ENCODE measurements around the gene PIK3CD.
"Not testable (repeated sequence)": the region's sequence is repeated elsewhere in the genome, so short reads cannot be mapped to it uniquely, and the experiment has no call there.

The PIK3CD gene

GRCh38 chr1:9611716-9612115, 39.8 kb upstream of the PIK3CD start:
- ATAC-seq (replicated peaks; ENCODE audit: extremely low read depth, poor library complexity, severe bottlenecking): no peak
- Mint-ChIP-seq H3K9me3 (no peaks in the 10 kb centered on the region), H3K4me3 (no peak overlapping the region), H3K27me3 (no peaks in the 10 kb centered on the region), H3K4me1 (no peaks in the 10 kb centered on the region), H3K27ac (ENCODE audit: low read depth) (no peak overlapping the region), H3K36me3 (ENCODE audit: insufficient read depth) (peaks cover 7% of the 10 kb centered on the region)
- DNase-seq (ENCODE audit: low spot score in 2 of 2): no peak

GRCh38 chr1:9612162-9612845, 39.2 kb upstream of the PIK3CD start:
- no peak for ATAC-seq (replicated peaks; ENCODE audit: extremely low read depth, poor library complexity, severe bottlenecking)
- Mint-ChIP-seq H3K4me1 (no peaks in the 10 kb centered on the region), H3K4me3 (no peak overlapping the region)

GRCh38 chr1:9612871-9613624, 38.5 kb upstream of the PIK3CD start:
- no peaks in the 10 kb centered on the region for H3K4me1 Mint-ChIP-seq
- no peak for DNase-seq (ENCODE audit: low spot score in 2 of 2)
- H3K27ac Mint-ChIP-seq (ENCODE audit: low read depth): no peak overlapping the region
- H3K27me3 Mint-ChIP-seq: no peaks in the 10 kb centered on the region
- H3K36me3 Mint-ChIP-seq (ENCODE audit: insufficient read depth): peaks cover 5% of the 10 kb centered on the region
- no peak for ATAC-seq (replicated peaks; ENCODE audit: extremely low read depth, poor library complexity, severe bottlenecking)
- no peaks in the 10 kb centered on the region for H3K9me3 Mint-ChIP-seq
- H3K4me3 Mint-ChIP-seq: no peak overlapping the region

More at GRCh38 chr1:9612162-9612845, 39.2 kb upstream of the PIK3CD start:
- DNase-seq (ENCODE audit: low spot score in 2 of 2): no peak
- Mint-ChIP-seq H3K9me3 (no peaks in the 10 kb centered on the region), H3K27me3 (no peaks in the 10 kb centered on the region), H3K36me3 (ENCODE audit: insufficient read depth) (peaks cover 5% of the 10 kb centered on the region), H3K27ac (ENCODE audit: low read depth) (no peak overlapping the region)

GRCh38 chr1:9613625-9614299, 37.8 kb upstream of the PIK3CD start:
- H3K4me3 Mint-ChIP-seq: no peak overlapping the region
- no peak for DNase-seq (ENCODE audit: low spot score in 2 of 2)
- no peak overlapping the region for H3K27ac Mint-ChIP-seq (ENCODE audit: low read depth)
- no peaks in the 10 kb centered on the region for H3K4me1 Mint-ChIP-seq
- H3K36me3 Mint-ChIP-seq (ENCODE audit: insufficient read depth): peaks cover 5% of the 10 kb centered on the region
- ATAC-seq (replicated peaks; ENCODE audit: extremely low read depth, poor library complexity, severe bottlenecking): no peak
- H3K9me3 Mint-ChIP-seq: no peaks in the 10 kb centered on the region
- H3K27me3 Mint-ChIP-seq: peaks cover 4% of the 10 kb centered on the region

- Mint-ChIP-seq H3K4me3 (no peak overlapping the region), H3K27ac (ENCODE audit: low read depth) (no peak overlapping the region), H3K4me1 (no peaks in the 10 kb centered on the region), H3K27me3 (peaks cover 12% of the 10 kb centered on the region), H3K9me3 (no peaks in the 10 kb centered on the region), H3K36me3 (ENCODE audit: insufficient read depth) (peaks cover 4% of the 10 kb centered on the region)
- ATAC-seq (replicated peaks; ENCODE audit: extremely low read depth, poor library complexity, severe bottlenecking): no peak
- DNase-seq (ENCODE audit: low spot score in 2 of 2): no peak
These were observed 36.0 kb upstream of the PIK3CD start for GRCh38 chr1:9615316-9616063.

GRCh38 chr1:9618909-9619679, 32.4 kb upstream of the PIK3CD start:
- DNase-seq (ENCODE audit: low spot score in 2 of 2): no peak
- Mint-ChIP-seq H3K27me3 (peaks cover 12% of the 10 kb centered on the region), H3K36me3 (ENCODE audit: insufficient read depth) (no peaks in the 10 kb centered on the region), H3K4me1 (no peaks in the 10 kb centered on the region), H3K9me3 (no peaks in the 10 kb centered on the region), H3K4me3 (no peak overlapping the region), H3K27ac (ENCODE audit: low read depth) (no peak overlapping the region)
- no peak for ATAC-seq (replicated peaks; ENCODE audit: extremely low read depth, poor library complexity, severe bottlenecking)

- H3K4me1 Mint-ChIP-seq: peaks cover 4% of the 10 kb centered on the region
- no peak for ATAC-seq (replicated peaks; ENCODE audit: extremely low read depth, poor library complexity, severe bottlenecking)
- no peaks in the 10 kb centered on the region for H3K36me3 Mint-ChIP-seq (ENCODE audit: insufficient read depth)
- no peak overlapping the region for H3K4me3 Mint-ChIP-seq
- H3K9me3 Mint-ChIP-seq: no peaks in the 10 kb centered on the region
- H3K27ac Mint-ChIP-seq (ENCODE audit: low read depth): no peak overlapping the region
- no peak for DNase-seq (ENCODE audit: low spot score in 2 of 2)
- H3K27me3 Mint-ChIP-seq: peaks cover 12% of the 10 kb centered on the region
These were observed 30.5 kb upstream of the PIK3CD start for GRCh38 chr1:9621032-9621431.

GRCh38 chr1:9624081-9624480, 27.4 kb upstream of the PIK3CD start:
- no peak for DNase-seq (ENCODE audit: low spot score in 2 of 2)
- Mint-ChIP-seq H3K4me1 (peaks cover 28% of the 10 kb centered on the region), H3K4me3 (no peak overlapping the region), H3K9me3 (no peaks in the 10 kb centered on the region), H3K27me3 (peaks cover 5% of the 10 kb centered on the region), H3K27ac (ENCODE audit: low read depth) (no peak overlapping the region), H3K36me3 (ENCODE audit: insufficient read depth) (peaks cover 9% of the 10 kb centered on the region)
- no peak for ATAC-seq (replicated peaks; ENCODE audit: extremely low read depth, poor library complexity, severe bottlenecking)

GRCh38 chr1:9625030-9625429, 26.5 kb upstream of the PIK3CD start:
- DNase-seq (ENCODE audit: low spot score in 2 of 2); H3K27ac Mint-ChIP-seq (ENCODE audit: low read depth); ATAC-seq (replicated peaks; ENCODE audit: extremely low read depth, poor library complexity, severe bottlenecking); H3K4me3 Mint-ChIP-seq; H3K9me3 Mint-ChIP-seq; H3K27me3 Mint-ChIP-seq: not testable (repeated sequence)
- Mint-ChIP-seq H3K4me1 (peaks cover 37% of the 10 kb centered on the region), H3K36me3 (ENCODE audit: insufficient read depth) (peaks cover 13% of the 10 kb centered on the region)

- Mint-ChIP-seq H3K4me1 (peaks cover 49% of the 10 kb centered on the region), H3K27ac (ENCODE audit: low read depth) (peak overlapping the region; percentile 94), H3K36me3 (ENCODE audit: insufficient read depth) (peaks cover 19% of the 10 kb centered on the region), H3K9me3 (no peaks in the 10 kb centered on the region), H3K4me3 (peak overlapping the region; percentile 87), H3K27me3 (no peaks in the 10 kb centered on the region)
- DNase-seq (ENCODE audit: low spot score in 2 of 2): no peak
- no peak for ATAC-seq (replicated peaks; ENCODE audit: extremely low read depth, poor library complexity, severe bottlenecking)
These were observed 25.3 kb upstream of the PIK3CD start for GRCh38 chr1:9626201-9626608.

- H3K36me3 Mint-ChIP-seq (ENCODE audit: insufficient read depth): peaks cover 28% of the 10 kb centered on the region
- peaks cover 61% of the 10 kb centered on the region for H3K4me1 Mint-ChIP-seq
- no peaks in the 10 kb centered on the region for H3K27me3 Mint-ChIP-seq
- ATAC-seq (replicated peaks; ENCODE audit: extremely low read depth, poor library complexity, severe bottlenecking): peak; percentile 48
- DNase-seq (ENCODE audit: low spot score in 2 of 2): peak; percentile 42 to 49
- peak overlapping the region; percentile 87 for H3K4me3 Mint-ChIP-seq
- H3K27ac Mint-ChIP-seq (ENCODE audit: low read depth): peak overlapping the region; percentile 94
- no peaks in the 10 kb centered on the region for H3K9me3 Mint-ChIP-seq
These were observed 22.7 kb upstream of the PIK3CD start for GRCh38 chr1:9628541-9629444.
